ENCODE data around the gene GDA. TPM values are rescaled to one million over a fixed set of nuclear protein-coding genes. Genes with fewer than 3 reads are reported as not detected.
A peak's percentile ranks its signal among the peaks of the same experiment; 100 is the strongest.
"Not testable (repeated sequence)": the region's sequence is repeated elsewhere in the genome, so short reads cannot be mapped to it uniquely, and the experiment has no call there.

GDA gene
- total and polyA plus RNA-seq, 10 donors = 0.02 to 0.19 (median 0.05) TPM; not detected in 6

- Histone ChIP-seq H3K36me3 (no peaks in the 10 kb centered on the region), H3K4me1 (peaks cover 0 to 26% (median 6%) of the 10 kb centered on the region in 6 donors), H3K4me3 (no peak overlapping the region), H3K9me3 (no peaks in the 10 kb centered on the region), H3K27ac (no peak overlapping the region), H3K27me3 (replicated peaks in 1 of 7) (no peaks in the 10 kb centered on the region)
- 75 to 95% (median 85%) methylated on average over 2 of the region's 2 CpGs for WGBS, 5 donors
- no peak for TF ChIP-seq POLR2A (IDR thresholded peaks at IDR 0.05)
- TF ChIP-seq CTCF (IDR thresholded peaks at IDR 0.05 in 8 of 11, conservative IDR thresholded peaks at IDR 0.05 in 3 of 11) = no peak
- no peak for TF ChIP-seq POLR2AphosphoS5 (IDR thresholded peaks at IDR 0.05)
- intact Hi-C loops (cut with DNase I; ENCODE audit: low total_unique reads) = no loop called here
- DNase-seq = no peak
These were observed 140.2 kb downstream of the GDA start for GRCh38 chr9:72289401-72289800.

GRCh38 chr9:72290311-72290710, 141.1 kb downstream of the GDA start:
- no peak overlapping the region for H3K4me3 ChIP-seq
- intact Hi-C loops (cut with DNase I; ENCODE audit: low total_unique reads) = no loop called here

GRCh38 chr9:72291576-72291975, 142.3 kb downstream of the GDA start:
- H3K4me3 ChIP-seq; DNase-seq; H3K27me3 ChIP-seq (replicated peaks in 1 of 7); H3K36me3 ChIP-seq; H3K9me3 ChIP-seq; H3K27ac ChIP-seq; intact Hi-C loops (cut with DNase I; ENCODE audit: low total_unique reads): not testable (repeated sequence)
- H3K4me1 ChIP-seq = peaks cover 0 to 34% (median 6%) of the 10 kb centered on the region in 6 donors
- 64 to 81% (median 75%) methylated on average over 5 of the region's 5 CpGs for WGBS, 5 donors

More at GRCh38 chr9:72290311-72290710, 141.1 kb downstream of the GDA start:
- no peaks in the 10 kb centered on the region for H3K27me3 ChIP-seq (replicated peaks in 1 of 7)
- no peaks in the 10 kb centered on the region for H3K9me3 ChIP-seq
- H3K27ac ChIP-seq = no peak overlapping the region
- DNase-seq = no peak
- TF ChIP-seq POLR2AphosphoS5 (IDR thresholded peaks at IDR 0.05) (no peak), CTCF (IDR thresholded peaks at IDR 0.05 in 8 of 11, conservative IDR thresholded peaks at IDR 0.05 in 3 of 11) (no peak), POLR2A (IDR thresholded peaks at IDR 0.05) (no peak)
- WGBS, 5 donors = 85 to 100% (median 88%) methylated on average over 2 of the region's 2 CpGs
- peaks cover 0 to 34% (median 6%) of the 10 kb centered on the region in 6 donors for H3K4me1 ChIP-seq
- no peaks in the 10 kb centered on the region for H3K36me3 ChIP-seq

GRCh38 chr9:72292256-72292682, 143.0 kb downstream of the GDA start:
- no peak for DNase-seq
- Histone ChIP-seq H3K27ac (peak overlapping the region in 7 of 8 donors; percentile 31 to 83 (median 69)), H3K36me3 (no peaks in the 10 kb centered on the region), H3K4me1 (peaks cover 0 to 34% (median 6%) of the 10 kb centered on the region in 6 donors), H3K4me3 (no peak overlapping the region), H3K9me3 (no peaks in the 10 kb centered on the region), H3K27me3 (replicated peaks in 1 of 7) (no peaks in the 10 kb centered on the region)
- WGBS, 5 donors = 14 to 31% (median 23%) methylated on average over 2 of the region's 2 CpGs
- intact Hi-C loops (cut with DNase I; ENCODE audit: low total_unique reads) = no loop called here
- TF ChIP-seq CTCF (IDR thresholded peaks at IDR 0.05 in 8 of 11, conservative IDR thresholded peaks at IDR 0.05 in 3 of 11) = peak; percentile 27 to 70 (median 60)
- TF ChIP-seq POLR2AphosphoS5 (IDR thresholded peaks at IDR 0.05) = no peak
